NOMO-1 treated with dmso at 0.1 percent for 144 hours (cell line): ENCODE data around the gene RNF40.
A peak's percentile ranks its signal among the peaks of the same experiment; 100 is the strongest.
"Not testable (repeated sequence)": the region's sequence is repeated elsewhere in the genome, so short reads cannot be mapped to it uniquely, and the experiment has no call there.

Experiments
- DNase-seq: peaks from one replicate; lab custom pipeline; 2025; ENCODE audit not compliant: unreplicated experiment; lab: John Stamatoyannopoulos, UW

Gene RNF40

GRCh38 chr16:30780549-30780948, 18.4 kb downstream of the RNF40 start:
- DNase-seq, result no peak

- DNase-seq, result no peak
These were observed 20.6 kb downstream of the RNF40 start for GRCh38 chr16:30782486-30783279.

GRCh38 chr16:30783280-30784109, 21.4 kb downstream of the RNF40 start:
- no peak for DNase-seq

- DNase-seq, result no peak
These were observed 22.1 kb downstream of the RNF40 start for GRCh38 chr16:30784215-30784614.

GRCh38 chr16:30785126-30786106, 23.3 kb downstream of the RNF40 start:
- DNase-seq, result no peak

DNA sequence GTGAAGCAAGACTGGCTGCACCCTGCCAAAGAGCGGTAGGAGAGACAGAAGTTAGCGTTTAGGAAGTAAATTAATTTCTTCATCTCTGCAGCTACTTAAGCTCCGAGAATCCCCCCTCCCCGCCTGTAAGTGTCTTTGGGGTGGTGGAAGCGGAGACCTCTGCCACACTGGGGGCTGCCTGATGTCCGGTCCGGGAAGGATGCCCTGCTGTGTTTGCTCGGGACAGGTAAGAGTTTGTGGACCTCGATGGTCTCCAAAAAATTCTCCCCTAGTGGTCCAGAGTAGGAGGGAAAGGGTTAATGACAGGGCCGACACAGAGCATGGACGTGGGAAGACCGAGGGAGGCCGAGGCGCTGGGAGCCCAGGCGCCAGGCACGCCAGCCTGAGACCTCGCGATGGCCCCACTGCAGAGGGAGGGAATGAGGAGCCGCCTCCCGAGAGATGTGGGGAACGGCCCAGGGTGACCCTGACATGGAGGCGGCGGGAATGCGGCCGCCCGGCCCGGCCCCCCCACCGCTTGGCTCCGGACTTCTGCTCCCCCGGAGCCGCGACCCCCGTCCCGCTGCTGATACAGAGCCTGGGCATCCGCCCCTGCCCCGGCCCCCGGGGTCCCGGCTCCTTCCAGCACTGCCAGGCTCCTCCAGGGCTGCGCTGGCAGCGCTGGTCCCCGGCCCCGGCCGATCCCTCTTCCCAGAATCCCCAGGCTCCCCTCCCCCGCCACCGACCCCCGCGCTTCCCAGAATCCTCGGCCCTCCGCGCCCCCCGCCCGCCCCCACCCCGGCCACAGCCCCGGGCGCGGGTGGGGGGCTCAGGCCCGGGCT, 24.2 kb downstream of the RNF40 start:
- DNase-seq, result no peak

- DNase-seq, result no peak
These were observed 25.0 kb downstream of the RNF40 start, which contains the start of gene ZNF629 for GRCh38 chr16:30786936-30787612. Gene ZNF629, minus strand, starts transcription at chr16:30787205. Its CDS starts 2,723 bp downstream, at chr16:30784482.

DNA sequence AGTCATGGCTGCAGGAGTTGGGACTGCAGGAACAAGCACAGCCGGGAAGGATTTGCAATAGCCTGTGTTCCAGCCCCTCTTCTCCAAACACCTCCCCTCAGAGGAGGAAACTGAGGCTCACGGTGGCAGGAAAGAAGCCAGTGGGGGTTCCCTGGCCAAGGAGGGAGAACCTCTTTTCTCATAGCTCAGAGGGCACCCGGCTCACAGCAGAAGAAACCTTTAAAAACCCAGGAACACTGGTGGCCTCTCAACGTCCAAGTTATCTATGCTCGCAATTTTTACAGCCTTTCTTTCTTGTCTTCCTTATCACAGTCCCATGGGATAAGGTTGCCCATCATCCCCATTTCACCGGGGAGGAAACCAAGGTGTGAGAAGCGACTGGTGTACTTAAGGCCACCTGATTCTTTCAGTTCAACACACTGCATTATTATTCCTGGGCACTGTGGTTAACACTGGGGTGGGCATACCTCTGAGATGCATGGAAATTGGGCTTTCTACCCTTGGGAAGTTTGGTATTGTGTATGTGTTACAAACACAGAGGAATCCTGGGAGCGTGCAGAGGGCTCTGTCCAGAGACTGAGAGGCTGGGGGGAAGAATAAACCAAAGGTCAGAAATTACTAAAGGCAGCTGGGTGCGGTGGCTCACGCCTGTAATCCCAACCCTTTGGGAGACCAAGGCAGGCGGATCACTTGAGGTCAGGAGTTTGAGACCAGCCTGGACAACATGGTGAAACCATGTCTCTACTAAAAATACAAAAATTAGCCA, 25.7 kb downstream of the RNF40 start:
- DNase-seq, result no peak

- no peak for DNase-seq
These were observed 31.5 kb downstream of the RNF40 start for GRCh38 chr16:30793508-30794069.

GRCh38 chr16:30794634-30795033, 32.5 kb downstream of the RNF40 start:
- DNase-seq, result no peak

DNA sequence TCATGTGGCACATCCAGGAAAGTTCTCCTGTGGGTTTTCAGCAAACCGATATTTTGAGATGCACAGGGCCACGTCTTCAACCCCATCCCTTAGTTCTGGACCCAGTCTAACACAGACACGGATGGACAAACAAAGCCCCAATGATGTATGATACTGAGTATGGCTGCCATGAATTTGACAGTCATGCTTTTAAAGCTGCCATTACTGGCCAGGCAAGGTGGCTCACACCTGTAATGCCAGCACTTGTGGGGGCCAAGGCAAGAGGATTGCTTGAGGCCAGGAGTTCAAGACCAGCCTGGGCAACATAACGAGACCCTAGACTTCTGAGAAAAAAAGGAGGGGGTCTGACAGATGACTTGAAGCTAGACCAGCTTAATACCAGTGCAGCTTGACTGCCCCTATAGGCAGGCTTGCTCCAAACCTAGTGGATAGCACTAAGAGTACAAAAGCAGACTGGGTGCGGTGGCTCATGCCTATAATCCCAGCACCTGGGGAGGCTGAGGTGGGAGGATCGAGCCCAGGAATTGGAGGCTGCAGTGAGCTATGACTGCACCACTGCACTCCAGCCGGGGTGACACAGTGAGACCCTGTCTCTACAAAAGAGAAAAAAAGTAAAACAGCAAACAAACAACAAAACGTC, 35.7 kb downstream of the RNF40 start:
- DNase-seq, result no peak

GRCh38 chr16:30802936-30803335, 40.8 kb downstream of the RNF40 start:
- DNase-seq, result no peak

- DNase-seq, result no peak
These were observed 42.9 kb downstream of the RNF40 start for GRCh38 chr16:30805056-30805369.

- peak; percentile 52 for DNase-seq
These were observed 43.4 kb downstream of the RNF40 start for GRCh38 chr16:30805370-30806169.

DNA sequence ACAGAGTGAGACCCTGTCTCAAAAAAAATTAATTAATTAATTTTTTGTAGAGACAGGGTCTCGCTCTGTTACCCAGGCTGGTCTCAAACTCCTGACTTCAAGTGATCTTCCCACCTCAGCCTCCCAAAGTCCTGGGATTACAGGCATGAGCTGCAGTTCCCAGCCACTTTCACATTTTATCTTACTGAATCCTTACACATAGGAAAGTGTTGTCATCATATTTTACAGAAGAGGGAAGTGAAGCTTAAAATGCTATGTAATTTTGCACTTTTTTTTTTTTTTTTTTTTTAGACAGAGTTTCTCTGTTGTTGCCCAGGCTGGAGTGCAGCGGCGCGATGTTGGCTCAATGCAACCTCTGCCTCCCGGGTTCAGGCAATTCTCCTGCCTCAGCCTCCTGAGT, 46.0 kb downstream of the RNF40 start:
- DNase-seq, result peak; percentile 30

DNA sequence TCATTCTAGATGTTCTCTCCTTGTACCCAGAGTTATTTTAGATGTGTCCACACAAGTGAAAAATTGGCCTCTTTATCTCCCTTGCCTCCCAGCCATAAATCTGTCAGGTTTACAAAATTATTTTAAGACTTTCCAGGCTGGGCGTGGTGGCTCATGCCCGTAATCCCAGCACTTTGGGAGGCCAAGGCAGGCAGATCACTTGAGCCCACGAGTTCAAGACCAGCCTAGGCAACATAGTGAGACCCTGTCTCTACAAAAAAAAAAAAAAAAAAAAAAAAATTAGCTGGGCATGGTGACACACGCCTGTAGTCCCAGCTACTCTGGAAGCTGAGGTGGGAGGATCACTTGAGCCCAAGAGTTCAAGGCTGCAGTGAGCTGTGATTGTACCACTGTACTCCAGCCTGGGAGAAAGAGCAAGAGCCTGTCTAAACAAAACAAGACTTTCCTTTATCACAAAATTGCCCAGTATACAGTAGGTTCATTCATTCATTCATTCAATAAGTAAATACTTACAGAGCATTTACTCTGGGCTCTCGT, 46.8 kb downstream of the RNF40 start:
- DNase-seq, result not testable (repeated sequence)

DNA sequence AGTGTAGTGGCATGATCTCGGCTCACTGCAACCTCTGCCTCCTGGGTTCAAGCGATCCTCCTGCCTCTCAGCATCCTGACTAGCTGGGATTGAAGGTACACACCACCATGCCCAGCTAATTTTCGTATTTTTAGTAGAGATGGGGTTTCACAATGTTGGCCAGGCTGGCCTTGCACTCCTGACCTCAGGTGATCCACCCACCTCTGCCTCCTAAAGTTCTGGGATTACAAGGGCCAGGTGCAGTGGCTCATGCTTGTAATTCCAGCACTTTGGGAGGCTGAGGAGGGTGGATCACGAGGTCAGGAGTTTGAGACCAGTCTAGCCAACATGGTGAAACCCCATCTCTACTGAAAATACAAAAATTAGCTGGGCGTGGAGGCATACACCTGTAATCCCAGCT, 47.6 kb downstream of the RNF40 start:
- not testable (repeated sequence) for DNase-seq
